Prostate gland (tissue), 2 donors: ENCODE measurements around the gene HACL1.

Experiments used
- POLR2A ChIP-seq: fragments of 450-650 bp; IDR thresholded peaks from one replicate; pipeline ENCODE4 v1.6.1; 2016; ENCODE audit warnings: antibody characterized with exemption, mild to moderate bottlenecking
- POLR2AphosphoS5 ChIP-seq: sonication (generic); formaldehyde crosslinking; IDR thresholded peaks from one replicate; pipeline ENCODE4 v1.6.1; 2017; ENCODE audit warnings: antibody characterized with exemption
- TF ChIP-seq, protein P1 (sequence below), 4 experiments: fragments of 200-600 bp in 2 of 4; fragments of 450-650 bp in 2 of 4; sonication (generic) in 2 of 4; IDR thresholded peaks; 1 replicate in 3 of 4; 2 replicates in 1 of 4; pipeline ENCODE4 v1.5.1; 2016 to 2019; ENCODE audit warnings: antibody characterized with exemption in 4 of 4, mild to moderate bottlenecking in 2 of 4, moderate library complexity in 2 of 4

DNA sequence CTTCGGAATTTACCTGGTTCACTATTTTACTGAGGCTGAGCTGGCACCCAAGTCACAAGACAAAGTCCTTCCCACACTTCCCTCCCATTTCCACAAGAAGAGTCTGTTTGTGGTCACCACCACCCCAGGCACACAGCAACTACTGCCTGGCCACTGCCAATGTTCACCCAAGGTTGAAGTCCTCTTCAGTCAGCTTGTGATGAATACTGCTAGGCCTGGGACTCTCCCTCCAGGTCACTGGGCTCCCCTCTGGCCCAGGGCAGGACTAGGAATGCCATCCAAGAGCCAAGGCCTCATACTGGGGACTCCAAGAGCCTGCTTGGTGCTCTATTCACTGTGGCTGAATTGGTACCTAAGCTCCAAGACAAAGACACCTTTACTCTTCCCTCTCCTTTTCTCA is 49.5 kb downstream of the HACL1 start:
- TF ChIP-seq, protein P1, sequence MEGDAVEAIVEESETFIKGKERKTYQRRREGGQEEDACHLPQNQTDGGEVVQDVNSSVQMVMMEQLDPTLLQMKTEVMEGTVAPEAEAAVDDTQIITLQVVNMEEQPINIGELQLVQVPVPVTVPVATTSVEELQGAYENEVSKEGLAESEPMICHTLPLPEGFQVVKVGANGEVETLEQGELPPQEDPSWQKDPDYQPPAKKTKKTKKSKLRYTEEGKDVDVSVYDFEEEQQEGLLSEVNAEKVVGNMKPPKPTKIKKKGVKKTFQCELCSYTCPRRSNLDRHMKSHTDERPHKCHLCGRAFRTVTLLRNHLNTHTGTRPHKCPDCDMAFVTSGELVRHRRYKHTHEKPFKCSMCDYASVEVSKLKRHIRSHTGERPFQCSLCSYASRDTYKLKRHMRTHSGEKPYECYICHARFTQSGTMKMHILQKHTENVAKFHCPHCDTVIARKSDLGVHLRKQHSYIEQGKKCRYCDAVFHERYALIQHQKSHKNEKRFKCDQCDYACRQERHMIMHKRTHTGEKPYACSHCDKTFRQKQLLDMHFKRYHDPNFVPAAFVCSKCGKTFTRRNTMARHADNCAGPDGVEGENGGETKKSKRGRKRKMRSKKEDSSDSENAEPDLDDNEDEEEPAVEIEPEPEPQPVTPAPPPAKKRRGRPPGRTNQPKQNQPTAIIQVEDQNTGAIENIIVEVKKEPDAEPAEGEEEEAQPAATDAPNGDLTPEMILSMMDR (IDR thresholded peaks at IDR 0.05), result no peak
- no peak for TF ChIP-seq POLR2A
- TF ChIP-seq POLR2AphosphoS5, result no peak
